HG02885 (cell line): ENCODE results near the gene AREG.
"Not testable (repeated sequence)": the region's sequence is repeated elsewhere in the genome, so short reads cannot be mapped to it uniquely, and the experiment has no call there.

Experiments
- ATAC-seq: cut with Tn5 transposase; IDR thresholded peaks from one replicate; pipeline ENCODE4 v1.9.1; 2021; ENCODE audit warnings: mild to moderate bottlenecking; ENCODE audit not compliant: unreplicated experiment, poor library complexity

The AREG gene, protein sequence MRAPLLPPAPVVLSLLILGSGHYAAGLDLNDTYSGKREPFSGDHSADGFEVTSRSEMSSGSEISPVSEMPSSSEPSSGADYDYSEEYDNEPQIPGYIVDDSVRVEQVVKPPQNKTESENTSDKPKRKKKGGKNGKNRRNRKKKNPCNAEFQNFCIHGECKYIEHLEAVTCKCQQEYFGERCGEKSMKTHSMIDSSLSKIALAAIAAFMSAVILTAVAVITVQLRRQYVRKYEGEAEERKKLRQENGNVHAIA

DNA sequence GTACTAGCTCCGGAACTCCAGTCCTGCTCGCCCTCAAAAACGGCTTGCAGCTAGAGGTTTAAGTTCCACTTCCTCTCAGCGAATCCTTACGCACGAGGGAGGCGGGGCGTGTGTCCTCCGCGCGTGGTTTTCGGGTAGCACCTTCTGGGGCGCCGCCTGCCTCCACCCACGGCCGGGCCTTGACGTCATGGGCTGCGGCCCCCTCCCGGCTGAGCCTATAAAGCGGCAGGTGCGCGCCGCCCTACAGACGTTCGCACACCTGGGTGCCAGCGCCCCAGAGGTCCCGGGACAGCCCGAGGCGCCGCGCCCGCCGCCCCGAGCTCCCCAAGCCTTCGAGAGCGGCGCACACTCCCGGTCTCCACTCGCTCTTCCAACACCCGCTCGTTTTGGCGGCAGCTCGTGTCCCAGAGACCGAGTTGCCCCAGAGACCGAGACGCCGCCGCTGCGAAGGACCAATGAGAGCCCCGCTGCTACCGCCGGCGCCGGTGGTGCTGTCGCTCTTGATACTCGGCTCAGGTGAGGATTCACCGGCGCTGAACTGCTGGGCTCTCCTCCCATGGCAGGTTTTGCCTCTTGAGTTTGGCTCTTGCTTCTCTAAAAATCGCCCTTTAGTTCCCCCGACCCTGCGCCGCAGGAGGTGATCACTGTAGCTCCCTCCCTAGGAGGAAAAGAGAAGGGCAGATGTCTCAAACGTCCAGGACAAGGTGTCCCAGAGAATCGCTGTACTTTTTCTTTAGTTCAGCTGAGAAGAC, at the start of gene AREG:
Gene AREG (plus strand): TSS at position 246 of the 752 bp plus-strand sequence. CDS start 210 bp downstream, at position 456.
- peak; percentile 93 for ATAC-seq

DNA sequence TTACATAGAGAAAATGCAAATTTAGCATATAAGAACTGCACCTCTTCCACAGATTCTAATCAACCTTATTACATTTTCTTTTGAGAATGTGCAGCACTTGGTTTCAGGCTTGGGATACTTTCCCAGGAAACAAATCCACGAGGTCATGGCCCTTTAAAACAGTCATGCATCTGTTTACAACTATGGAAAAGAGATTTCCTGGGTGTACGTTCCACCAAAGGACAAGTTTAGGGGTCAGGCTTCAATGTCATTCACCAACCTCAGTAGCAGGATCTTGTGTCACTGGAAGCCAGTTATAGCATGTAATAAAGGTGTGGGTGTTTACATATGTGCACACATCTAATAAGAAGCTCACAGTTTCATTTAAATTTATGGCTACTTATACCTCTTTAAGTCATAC, 49.3 kb upstream of the AREG start:
- no peak for ATAC-seq

DNA sequence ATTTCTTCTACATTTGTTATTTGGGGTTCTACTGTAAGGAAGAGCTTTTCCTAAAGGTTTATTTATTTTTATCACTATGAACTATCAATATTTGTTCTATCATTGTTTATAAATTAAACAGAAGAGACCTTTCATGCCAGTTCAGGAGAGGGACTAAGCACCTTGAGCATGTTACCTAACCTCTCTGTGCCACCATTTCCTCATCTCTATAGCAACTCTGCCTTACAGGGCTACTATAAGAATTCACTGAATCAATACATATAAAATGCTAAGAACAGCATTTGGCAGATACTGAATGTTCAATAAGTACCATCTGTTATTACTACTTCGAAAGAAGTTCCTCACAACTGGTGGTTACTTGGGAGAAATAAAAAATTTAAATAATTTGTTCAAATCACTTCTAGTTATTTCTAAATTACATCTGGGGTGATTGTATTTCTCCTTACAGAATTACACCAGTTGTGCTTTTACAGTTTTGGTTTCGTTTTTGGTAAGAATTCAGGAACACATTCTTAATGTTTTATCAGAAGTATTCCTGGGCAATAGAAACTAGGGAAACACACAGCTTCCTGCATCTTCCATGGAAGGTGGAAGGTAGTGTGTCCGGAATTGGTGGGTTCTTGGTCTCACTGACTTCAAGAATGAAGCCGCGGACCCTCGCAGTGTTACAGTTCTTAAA, 47.0 kb upstream of the AREG start:
- ATAC-seq = peak; percentile 54

DNA sequence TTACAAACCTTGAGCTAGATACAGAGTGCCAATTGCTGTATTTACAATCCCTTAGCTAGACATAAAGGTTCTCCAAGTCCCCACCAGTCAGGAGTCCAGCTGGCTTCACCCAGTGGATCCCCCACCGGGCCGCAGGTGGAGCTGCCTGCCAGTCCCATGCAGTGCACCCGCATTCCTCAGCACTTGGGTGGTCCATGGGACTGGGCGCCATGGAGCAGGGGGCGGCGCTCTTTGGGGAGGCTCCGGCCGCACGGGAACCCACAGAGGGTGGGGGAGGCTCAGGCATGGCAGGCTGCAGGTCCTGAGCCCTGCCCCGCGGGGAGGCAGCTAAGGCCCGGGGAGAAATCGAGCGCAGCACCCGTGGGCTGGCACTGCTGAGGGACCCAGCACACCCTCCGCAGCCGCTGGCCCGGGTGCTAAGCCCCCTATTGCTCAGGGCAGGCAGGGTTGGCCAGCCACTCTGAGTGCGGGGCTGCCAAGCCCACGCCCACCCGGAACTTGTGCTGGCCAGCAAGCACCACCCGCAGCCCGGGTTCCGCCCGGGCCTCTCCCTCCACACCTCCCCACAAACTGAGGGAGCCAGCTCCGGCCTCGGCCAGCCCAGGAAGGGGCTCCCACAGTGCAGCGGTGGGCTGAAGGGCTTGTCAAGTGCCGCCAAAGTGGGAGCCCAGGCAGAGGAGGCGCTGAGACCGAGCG, 45.9 kb upstream of the AREG start:
- ATAC-seq = not testable (repeated sequence)

DNA sequence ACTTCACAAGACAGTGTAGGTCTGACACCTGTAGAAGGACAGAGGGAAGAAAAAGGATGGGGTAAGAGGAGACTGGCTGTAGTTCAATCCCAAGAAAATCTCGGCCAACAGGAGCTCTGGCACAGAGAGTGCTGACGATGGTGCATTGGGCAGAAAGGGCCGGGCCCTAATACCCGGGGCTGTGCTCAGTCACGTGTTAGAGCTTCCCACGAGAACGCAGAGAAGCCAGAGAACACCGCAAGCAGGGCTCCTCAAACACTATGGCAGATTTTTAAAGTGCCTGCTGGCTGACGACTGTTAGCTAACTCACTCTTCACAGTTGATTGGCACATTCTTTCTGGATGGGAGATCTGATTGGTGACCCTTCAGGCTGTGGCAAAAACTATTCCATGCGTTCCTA, 44.5 kb upstream of the AREG start:
- ATAC-seq = no peak

DNA sequence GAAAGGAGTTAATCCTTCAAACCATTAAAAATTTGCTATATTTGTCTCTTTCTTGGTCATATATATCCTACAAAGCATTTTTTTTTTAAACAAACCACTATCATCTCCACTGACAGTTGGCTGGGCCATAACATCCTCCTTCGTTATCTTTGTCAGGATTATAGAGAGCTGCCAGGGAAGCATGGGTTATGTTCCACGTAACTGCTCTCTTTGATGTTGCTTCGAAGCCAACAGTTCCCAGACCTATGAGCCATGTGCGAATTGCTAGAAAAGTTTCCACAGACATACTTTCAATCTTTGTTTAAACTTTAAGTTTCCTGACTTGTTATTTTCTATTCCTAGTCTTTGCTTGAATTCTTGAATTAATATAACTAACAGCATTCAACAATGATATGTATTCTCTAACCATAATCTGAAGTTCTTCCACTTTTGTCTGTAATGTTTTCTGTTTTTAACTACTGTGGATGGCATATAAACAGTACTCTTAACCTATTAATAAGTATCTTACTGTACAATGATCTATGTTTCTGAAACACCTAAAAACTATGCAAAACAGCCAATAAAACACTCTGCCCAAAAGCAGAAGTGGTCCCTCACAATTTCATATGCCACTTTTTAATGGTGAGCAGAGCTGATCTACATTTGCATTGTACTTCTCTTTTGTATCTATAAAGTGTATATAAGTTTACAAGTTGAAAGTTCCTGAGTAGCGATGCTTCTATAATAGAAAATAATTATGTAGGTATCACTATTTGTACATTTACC, 42.1 kb upstream of the AREG start:
- peak; percentile 84 for ATAC-seq

DNA sequence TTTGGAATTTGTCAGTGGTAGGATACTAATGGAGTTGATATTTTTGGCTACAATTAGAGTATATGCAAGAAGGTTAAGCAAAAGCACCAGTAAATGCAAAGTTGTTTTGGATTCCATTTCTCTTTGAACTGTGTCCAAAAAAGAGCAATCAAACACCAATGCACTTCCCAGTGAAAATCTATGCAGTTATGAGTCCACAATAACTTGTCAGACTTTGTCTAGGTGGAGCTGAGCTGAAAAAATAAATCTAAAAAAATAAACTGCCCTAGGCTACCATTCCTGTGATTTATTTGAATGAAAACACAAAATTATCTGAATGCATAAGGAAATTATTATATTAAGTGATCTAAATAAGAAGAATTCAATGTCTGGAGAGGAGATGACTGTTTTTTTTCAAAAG, 37.0 kb upstream of the AREG start:
- ATAC-seq = no peak

DNA sequence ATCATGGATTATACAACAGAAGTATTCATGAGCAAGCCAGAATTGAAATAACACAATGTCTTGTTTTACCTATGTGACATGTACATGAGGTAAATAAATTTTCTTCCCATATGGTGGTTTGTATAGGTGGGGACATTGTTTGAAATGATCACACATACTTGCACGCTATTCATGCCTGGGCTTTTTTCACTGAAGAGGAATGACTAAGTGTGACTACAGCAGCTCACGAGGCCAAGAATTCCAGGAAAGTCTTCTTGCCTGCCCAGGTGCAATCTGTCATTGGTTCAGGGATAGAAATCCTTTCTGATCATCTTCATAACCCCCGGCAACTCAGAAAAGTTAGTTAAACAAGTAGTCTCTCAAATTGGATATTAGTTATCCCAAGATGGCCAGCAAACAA, 36.3 kb upstream of the AREG start:
- no peak for ATAC-seq

DNA sequence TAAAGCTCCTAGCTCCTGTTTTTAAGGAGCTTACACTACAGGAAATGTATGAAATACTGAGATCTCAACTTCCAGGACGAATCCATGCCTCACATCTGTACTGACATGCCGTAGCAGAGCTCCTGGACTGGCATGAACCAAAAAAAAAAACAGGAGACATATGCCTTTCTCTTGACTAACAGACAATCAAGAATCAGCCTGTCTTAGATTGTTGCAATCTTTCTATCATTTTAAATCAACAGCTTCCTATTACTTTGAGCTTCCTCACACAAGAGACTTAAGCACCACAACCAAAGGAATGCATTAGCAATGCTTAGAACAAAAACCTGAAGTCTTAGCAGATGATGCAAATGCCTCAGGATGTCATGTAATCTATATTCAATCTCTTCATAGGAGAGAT, 34.7 kb upstream of the AREG start:
- ATAC-seq = no peak

DNA sequence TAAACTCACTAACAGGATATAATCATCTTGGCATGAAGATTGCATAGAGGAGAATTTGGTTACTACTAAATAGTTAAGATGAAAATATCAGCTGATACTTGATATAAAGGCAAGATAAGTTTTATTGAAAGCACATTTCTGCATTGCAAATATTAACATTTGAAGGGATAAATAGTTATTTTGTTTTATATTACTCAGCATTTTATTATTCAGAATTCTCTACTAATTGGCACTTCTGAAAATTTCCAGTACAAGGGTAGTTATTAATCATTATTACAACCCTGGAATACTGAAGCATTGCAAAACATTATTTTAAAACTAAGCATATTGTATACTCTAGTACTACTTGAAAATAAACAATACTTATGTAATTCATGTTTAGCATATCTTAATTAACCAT, 32.7 kb upstream of the AREG start:
- ATAC-seq = no peak

DNA sequence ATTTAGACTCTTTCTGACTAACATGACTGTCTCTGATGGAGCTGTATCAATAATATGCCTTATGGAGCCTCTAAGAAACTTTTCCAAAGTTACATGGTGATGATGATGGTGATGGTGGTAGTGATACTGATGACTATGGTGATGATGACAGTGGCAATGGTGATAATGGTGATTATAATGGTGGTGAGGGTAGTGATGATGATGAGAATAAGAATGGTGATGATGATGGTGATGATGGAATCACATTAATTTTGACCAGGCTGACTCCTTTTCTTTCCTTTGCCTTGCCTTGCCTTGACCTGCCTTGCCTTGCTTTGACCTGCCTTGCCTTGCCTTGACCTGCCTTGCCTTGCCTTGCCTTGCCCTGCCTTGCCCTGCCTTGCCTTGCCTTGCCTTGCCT, 31.7 kb upstream of the AREG start:
- ATAC-seq = no peak

DNA sequence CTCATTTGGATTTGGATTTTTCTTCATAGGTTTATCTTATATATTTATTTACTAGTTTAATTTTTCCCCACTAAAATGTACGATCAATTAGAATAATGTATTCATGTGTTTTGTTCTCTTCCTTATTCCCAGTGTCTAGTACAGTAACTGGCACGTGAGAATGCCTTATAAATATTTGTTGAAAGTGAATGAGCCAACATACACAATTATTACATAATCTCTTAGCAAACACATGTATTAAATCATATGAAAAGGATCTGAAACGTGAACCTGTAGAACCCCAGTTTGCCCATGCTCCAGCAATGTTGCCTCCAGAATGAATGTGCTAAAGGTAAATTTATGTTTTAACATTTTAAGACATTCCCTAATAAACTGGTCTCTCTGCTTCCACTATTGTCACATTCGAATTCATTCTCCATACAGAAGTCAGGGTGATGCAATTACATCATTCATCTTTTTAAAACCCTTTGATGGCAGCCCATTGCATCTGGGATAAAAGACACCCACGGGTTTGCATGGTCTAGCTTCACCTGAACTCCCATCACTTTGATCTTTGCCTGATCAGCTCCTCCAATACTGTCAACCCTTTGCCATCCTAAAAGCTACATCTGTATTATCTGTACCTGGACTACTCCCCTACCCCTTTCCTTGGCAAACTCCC, 30.7 kb upstream of the AREG start:
- ATAC-seq = no peak

DNA sequence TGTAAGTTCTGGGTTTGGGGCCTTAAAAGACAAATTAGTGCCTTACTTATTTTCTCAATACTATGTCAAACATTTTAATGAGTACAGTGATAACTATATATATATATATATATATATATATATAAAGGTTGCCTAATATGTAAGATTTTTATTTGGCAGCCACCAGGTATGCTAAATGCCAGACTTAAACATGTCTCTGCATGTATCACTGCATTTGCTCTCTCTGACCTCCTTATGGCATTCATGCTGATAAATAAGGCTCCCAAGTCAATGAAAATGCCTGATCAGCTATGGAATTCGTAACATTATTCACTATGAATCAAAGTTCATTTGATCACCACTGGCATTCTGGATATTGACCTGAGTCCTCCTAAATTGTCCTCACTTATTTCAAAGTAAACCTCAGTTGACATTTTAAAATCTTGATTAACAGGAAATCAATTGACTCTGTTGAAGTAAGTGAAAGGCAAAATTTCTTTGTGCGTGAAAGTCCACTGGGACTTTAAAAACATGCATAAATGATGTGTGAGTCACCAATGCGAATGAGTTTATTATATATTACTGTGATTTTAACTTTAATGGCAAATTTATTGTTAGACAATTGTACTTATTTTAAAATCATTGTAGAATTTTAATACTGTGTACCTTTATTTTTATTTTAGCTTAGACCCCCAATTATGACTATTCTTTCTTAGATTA, 29.2 kb upstream of the AREG start:
- no peak for ATAC-seq

DNA sequence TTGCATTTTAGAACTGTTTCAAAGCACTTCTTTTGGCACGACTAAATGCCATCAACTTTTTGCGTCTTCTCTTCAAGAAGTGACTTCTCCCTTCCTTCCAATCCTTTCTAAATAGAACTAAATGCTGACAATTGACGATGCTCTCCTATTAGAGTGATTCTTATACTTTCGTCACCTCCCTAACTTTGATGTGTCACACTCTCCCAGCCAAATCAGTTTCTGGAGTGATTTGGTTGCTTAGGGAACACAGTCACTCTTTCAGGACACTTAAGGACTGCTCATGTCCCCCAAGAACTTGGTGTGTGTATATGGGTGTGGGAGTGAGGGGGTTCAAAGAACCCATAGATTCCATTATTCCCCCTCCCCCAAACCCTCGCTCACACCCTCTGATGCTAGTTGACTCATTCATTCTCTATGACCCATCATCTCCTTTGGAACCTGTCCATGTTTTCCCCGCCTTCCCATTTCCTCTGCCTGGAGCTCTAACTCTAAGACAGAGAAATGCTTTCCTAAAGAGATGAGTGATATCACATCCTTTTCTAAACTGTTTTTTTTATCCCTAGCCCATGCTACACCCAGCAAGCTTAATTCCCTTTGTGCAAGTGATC, 26.8 kb upstream of the AREG start:
- no peak for ATAC-seq

DNA sequence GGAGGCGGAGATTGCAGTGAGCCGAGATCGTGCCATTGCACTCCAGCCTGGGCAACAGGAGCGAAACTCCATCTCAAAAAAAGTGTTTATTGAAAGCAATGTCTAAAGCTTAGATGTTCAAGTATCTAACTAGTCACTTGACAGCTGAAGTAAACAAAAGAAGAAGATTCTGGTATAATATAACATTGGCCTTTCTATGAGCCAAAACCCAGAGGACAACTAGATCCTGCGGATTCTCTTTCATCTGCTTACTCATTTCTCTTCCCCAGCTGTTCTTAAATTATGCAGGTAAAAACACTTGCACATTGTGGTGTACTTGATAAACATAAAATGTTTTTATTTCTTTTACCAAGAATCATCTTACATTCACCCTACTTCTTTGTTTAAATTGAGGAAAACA, 24.1 kb upstream of the AREG start:
- ATAC-seq = no peak

DNA sequence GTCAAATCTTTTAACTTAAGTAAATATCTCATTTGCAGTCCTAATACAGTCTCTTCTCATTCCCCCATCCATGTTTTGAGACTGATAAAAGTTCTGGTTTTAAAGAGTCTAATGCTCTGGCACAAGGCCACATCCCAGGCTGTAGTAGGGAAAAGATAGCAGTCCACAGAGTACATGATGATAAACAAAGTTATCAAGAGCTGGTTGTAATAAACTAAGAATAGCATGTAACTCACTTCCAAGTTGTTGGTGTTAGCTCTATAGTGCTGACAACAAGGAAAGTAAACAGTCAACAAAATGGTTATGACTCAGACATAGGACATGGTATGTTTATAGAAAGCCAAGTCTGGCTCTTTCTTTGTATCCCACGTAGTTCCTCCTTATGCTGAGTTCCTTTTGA, 21.8 kb upstream of the AREG start:
- ATAC-seq = no peak

DNA sequence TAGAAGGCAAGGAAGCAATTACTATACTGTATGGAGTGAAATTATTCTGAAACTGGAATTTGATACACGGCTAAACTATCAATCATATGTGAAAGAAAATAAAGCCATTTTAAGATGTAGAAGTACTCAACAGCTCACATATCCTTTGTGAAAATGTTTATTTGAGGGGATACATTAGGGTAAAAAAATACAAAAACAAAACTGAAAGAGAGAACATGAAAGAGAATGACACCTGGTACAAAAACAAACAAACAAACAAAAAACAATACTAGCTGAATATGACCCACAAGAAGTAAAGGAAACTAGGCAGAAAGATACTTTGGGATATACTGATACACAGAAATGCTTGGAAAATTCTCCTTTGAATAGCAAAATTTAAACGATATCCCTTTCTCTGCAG, 20.8 kb upstream of the AREG start:
- ATAC-seq = no peak

DNA sequence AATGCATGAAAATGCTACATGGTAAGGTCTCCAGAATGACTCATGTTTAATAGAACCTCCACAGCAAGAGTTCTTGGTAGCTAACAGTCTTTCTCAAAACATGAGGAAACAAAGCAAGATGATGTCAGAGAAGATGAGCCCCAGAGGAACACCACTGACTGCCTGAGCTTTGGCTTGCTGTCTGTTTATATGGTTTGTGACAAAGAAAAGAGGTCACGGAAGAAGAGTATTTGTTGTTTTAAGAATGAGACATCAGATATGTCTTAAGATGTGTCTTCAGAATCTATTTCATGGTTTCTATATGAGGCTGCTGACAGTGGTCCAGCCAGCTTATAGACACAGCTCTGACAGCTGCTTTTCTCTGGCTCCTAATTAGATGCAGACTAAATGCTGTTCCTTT, 18.8 kb upstream of the AREG start:
- no peak for ATAC-seq

DNA sequence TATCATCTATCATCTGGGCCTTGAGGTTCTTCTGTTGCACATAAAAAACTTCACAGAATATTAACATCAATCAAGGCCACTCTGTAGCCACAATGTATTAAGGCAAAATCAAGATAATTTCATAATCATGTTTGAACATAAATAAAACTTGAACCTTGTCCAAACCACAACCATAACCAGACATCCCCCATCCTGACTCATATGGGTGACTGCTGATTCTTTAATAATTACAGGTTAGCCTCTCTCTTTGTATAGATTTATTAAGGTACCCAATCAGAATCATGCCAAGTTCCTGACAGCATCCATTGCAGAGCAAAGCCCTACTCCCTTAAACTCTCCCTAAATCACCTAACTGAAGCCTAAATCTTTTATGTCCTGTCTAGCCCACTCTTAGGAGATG, 16.7 kb upstream of the AREG start:
- no peak for ATAC-seq
